Esophagus squamous epithelium (tissue), 5 donors: ENCODE data around the gene ANO8. TPM values are rescaled to one million over a fixed set of nuclear protein-coding genes. Genes with fewer than 3 reads are reported as not detected.

ENCODE experiments used
- DNase-seq: peaks from one replicate; lab custom pipeline; 2025; lab: John Stamatoyannopoulos, UW
- H3K27ac ChIP-seq, 4 donors: fragments of 200-600 bp; sonication (generic); one replicate each; pipeline ENCODE4 v1.5.1; 2016 to 2019; ENCODE audit warnings: mild to moderate bottlenecking in 1 of 4
- H3K27me3 ChIP-seq, 4 donors: fragments of 200-600 bp; sonication (generic); 1 replicate in 3 of 4; 2 replicates in 1 of 4; pipeline versions ENCODE4 v1.5.1 to v1.6.0; 2017 to 2021; ENCODE audit warnings: antibody characterized with exemption in 1 of 4
- H3K36me3 ChIP-seq, 3 donors: fragments of 200-600 bp; sonication (generic); one replicate each; pipeline ENCODE4 v1.5.1; 2016 to 2019
- H3K4me1 ChIP-seq, 3 donors: fragments of 200-600 bp; sonication (generic); one replicate each; pipeline ENCODE4 v1.5.1; 2017 to 2019
- H3K4me3 ChIP-seq, 4 donors: fragments of 200-600 bp; sonication (generic); 1 replicate in 3 of 4; 2 replicates in 1 of 4; pipeline ENCODE4 v1.5.1; 2016 to 2019; ENCODE audit warnings: mild to moderate bottlenecking in 2 of 4, moderate library complexity in 1 of 4
- H3K9me3 ChIP-seq, 3 donors: fragments of 200-600 bp; sonication (generic); one replicate each; pipeline ENCODE4 v1.5.1; 2016 to 2019
- POLR2A ChIP-seq, 4 donors: fragments of 450-650 bp; IDR thresholded peaks; one replicate each; pipeline ENCODE4 v1.6.1; 2017; ENCODE audit warnings: antibody characterized with exemption in 4 of 4, mild to moderate bottlenecking in 4 of 4, moderate library complexity in 3 of 4
- WGBS, 2 donors: methylation state at CpG; one replicate each; pipeline ENCODE4 v1.1.5; 2018; 5-methylcytosine and 5-hydroxymethylcytosine counted together
- intact Hi-C: fragments of 100-400 bp; cut with DNase I; formaldehyde crosslinking; loops from one replicate; pipeline ENCODE4 v1.15.0; 2022
- total RNA-seq, 4 donors: library from RNA; depleted of rRNA; stranded (reverse); fragments of >200 nt; gene quantifications; one replicate each; pipeline ENCODE4 v1.1.0, GENCODE V29; 2016
- TF ChIP-seq, protein P1 (sequence below), 6 experiments: fragments of 450-650 bp in 4 of 6; fragments of 200-600 bp in 2 of 6; sonication (generic) in 2 of 6; IDR thresholded peaks; one replicate each; pipeline ENCODE4 v1.5.1; 2016 to 2019; ENCODE audit warnings: antibody characterized with exemption in 6 of 6, mild to moderate bottlenecking in 4 of 6, moderate library complexity in 4 of 6
- donor health status: DM: yes; HTN: yes; CAD: no.

ANO8 gene
- total RNA-seq, 4 donors from 2014 or later, result 3.8 to 19.1 (median 6.5) TPM

- H3K27me3 ChIP-seq, result no peaks in the 10 kb centered on the region
- peaks cover 0 to 22% (median 0%) of the 10 kb centered on the region in 3 donors for H3K36me3 ChIP-seq
- no peak overlapping the region for H3K27ac ChIP-seq
- intact Hi-C loops, result no loop called here
- H3K4me1 ChIP-seq, result peaks cover 10 to 49% (median 14%) of the 10 kb centered on the region in 3 donors
- DNase-seq, result no peak
- H3K9me3 ChIP-seq, result no peaks in the 10 kb centered on the region
- TF ChIP-seq POLR2A (IDR thresholded peaks at IDR 0.05), result no peak
- TF ChIP-seq, protein P1, sequence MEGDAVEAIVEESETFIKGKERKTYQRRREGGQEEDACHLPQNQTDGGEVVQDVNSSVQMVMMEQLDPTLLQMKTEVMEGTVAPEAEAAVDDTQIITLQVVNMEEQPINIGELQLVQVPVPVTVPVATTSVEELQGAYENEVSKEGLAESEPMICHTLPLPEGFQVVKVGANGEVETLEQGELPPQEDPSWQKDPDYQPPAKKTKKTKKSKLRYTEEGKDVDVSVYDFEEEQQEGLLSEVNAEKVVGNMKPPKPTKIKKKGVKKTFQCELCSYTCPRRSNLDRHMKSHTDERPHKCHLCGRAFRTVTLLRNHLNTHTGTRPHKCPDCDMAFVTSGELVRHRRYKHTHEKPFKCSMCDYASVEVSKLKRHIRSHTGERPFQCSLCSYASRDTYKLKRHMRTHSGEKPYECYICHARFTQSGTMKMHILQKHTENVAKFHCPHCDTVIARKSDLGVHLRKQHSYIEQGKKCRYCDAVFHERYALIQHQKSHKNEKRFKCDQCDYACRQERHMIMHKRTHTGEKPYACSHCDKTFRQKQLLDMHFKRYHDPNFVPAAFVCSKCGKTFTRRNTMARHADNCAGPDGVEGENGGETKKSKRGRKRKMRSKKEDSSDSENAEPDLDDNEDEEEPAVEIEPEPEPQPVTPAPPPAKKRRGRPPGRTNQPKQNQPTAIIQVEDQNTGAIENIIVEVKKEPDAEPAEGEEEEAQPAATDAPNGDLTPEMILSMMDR (IDR thresholded peaks at IDR 0.05), result no peak
- H3K4me3 ChIP-seq, result no peak overlapping the region
- WGBS, 2 donors, result 79 to 81% methylated on average over 7 of the region's 7 CpGs
These were observed 7.2 kb upstream of the ANO8 start for GRCh38 chr19:17341845-17342244.

DNA sequence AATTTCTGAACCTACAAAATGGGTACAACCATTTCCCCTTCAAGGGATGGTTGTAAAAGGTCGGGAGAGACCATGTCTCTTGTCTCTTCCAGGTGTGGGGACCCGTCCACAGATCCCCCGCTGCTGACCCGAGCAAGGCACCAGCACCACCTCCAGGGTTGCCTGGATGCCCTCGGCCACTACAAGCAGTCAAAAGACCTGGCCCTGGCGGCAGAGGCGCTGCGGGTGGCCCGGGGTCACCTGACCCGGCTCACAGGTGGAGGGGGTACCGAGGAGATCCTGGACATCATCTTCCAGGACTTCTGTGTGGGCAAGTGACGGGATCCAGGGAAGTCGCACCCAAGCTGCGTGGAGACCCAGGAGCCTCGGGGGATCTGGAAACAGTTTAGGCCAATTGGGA, 6.7 kb upstream of the ANO8 start:
- H3K27me3 ChIP-seq, result no peaks in the 10 kb centered on the region
- intact Hi-C loops, result no loop called here

DNA sequence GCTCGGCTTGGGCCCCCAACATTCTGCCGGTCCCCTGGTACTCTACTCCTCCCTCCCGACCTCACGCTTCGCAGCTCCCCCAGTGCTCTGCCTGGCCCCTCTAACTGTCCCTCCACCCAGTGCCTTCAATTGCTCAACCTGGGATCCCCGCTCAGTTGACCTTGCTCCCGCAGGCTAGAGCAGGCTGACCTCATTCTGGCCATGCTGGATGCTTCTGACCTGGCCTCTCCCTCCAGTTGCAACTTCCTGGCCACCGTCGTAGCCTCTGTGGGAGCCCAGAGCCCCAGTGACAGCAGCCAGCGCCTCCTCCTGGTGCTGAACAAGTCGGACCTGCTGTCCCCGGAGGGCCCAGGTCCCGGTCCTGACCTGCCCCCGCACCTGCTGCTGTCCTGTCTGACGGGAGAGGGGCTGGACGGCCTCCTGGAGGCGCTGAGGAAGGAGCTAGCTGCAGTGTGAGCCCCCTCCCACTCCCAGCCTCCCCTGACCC, 6.3 kb upstream of the ANO8 start:
- TF ChIP-seq, protein P1 (IDR thresholded peaks at IDR 0.05), result no peak
- TF ChIP-seq POLR2A (IDR thresholded peaks at IDR 0.05), result no peak
- no peak overlapping the region for H3K27ac ChIP-seq
- no peaks in the 10 kb centered on the region for H3K9me3 ChIP-seq
- intact Hi-C loops, result no loop called here
- peaks cover 0 to 22% (median 0%) of the 10 kb centered on the region in 3 donors for H3K36me3 ChIP-seq
- peaks cover 11 to 49% (median 15%) of the 10 kb centered on the region in 3 donors for H3K4me1 ChIP-seq
- H3K4me3 ChIP-seq, result no peak overlapping the region
- no peak for DNase-seq
- 20 to 90% methylated on average over 1 to 2 of the region's 17 CpGs for WGBS, 2 donors
- no peaks in the 10 kb centered on the region for H3K27me3 ChIP-seq

More for the DNA sequence above, 6.7 kb upstream of the ANO8 start:
- Histone ChIP-seq H3K4me1 (peaks cover 11 to 49% (median 12%) of the 10 kb centered on the region in 3 donors), H3K36me3 (peaks cover 0 to 22% (median 0%) of the 10 kb centered on the region in 3 donors), H3K9me3 (no peaks in the 10 kb centered on the region), H3K27ac (no peak overlapping the region), H3K4me3 (no peak overlapping the region)
- WGBS, 2 donors, result 87 to 94% methylated on average over 3 to 4 of the region's 15 CpGs
- TF ChIP-seq POLR2A (IDR thresholded peaks at IDR 0.05), result no peak
- TF ChIP-seq, protein P1 (IDR thresholded peaks at IDR 0.05), result no peak
- no peak for DNase-seq

GRCh38 chr19:17340302-17340870, 5.7 kb upstream of the ANO8 start:
- Histone ChIP-seq H3K36me3 (peaks cover 0 to 22% (median 0%) of the 10 kb centered on the region in 3 donors), H3K27me3 (no peaks in the 10 kb centered on the region), H3K4me1 (peaks cover 16 to 51% (median 20%) of the 10 kb centered on the region in 3 donors), H3K27ac (no peak overlapping the region), H3K9me3 (no peaks in the 10 kb centered on the region), H3K4me3 (no peak overlapping the region)
- no peak for DNase-seq
- TF ChIP-seq, protein P1 (IDR thresholded peaks at IDR 0.05), result no peak
- TF ChIP-seq POLR2A (IDR thresholded peaks at IDR 0.05), result no peak
- WGBS, 2 donors, result 65 to 74% methylated on average over 14 to 18 of the region's 21 CpGs
- intact Hi-C loops, result no loop called here

DNA sequence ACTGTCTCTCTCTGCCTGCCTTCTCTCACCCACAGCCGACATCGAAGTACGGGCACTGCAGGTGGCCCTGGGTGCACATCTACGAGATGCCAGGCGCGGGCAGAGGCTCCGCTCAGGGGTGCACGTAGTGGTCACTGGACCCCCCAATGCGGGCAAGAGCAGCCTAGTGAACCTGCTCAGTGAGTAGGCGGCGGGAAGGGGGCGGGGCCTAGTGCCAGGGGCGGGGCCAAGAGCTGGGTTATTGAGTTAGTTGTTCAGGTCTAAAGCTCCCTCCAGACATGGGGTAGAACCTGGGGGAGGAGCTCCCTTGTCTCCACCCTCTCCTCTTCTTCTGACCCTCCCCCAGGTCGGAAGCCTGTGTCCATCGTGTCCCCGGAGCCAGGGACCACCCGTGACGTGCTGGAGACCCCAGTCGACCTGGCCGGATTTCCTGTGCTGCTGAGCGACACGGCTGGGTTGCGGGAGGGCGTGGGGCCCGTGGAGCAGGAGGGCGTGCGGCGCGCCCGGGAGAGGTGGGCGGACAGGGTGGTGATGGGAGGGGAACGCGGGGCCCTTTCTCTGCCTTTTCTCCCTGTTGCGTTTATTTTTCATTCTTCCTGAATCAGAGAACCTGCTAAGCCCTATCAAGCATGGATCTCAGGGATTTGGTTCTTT, 4.6 kb upstream of the ANO8 start:
- intact Hi-C loops, result no loop called here
- DNase-seq, result no peak
- Histone ChIP-seq H3K9me3 (no peaks in the 10 kb centered on the region), H3K36me3 (peaks cover 0 to 22% (median 0%) of the 10 kb centered on the region in 3 donors), H3K4me1 (peaks cover 23 to 61% (median 27%) of the 10 kb centered on the region in 3 donors), H3K27ac (no peak overlapping the region), H3K4me3 (no peak overlapping the region), H3K27me3 (no peaks in the 10 kb centered on the region)
- 83 to 87% methylated on average over 17 of the region's 34 CpGs for WGBS, 2 donors
- TF ChIP-seq POLR2A (IDR thresholded peaks at IDR 0.05), result no peak
- TF ChIP-seq, protein P1 (IDR thresholded peaks at IDR 0.05), result no peak
